Gastroesophageal sphincter (tissue), 4 donors: ENCODE measurements around the gene TIGD2. TPM values are rescaled to one million over a fixed set of nuclear protein-coding genes. Genes with fewer than 3 reads are reported as not detected.

Experiments used
- ATAC-seq: fragments of 150-250 bp; one replicate; pipeline ENCODE4 v1.9.1; 2016; ENCODE audit warnings: mild to moderate bottlenecking, moderate library complexity
- H3K27ac ChIP-seq, 4 donors: fragments of 200-600 bp; sonication (generic) in 3 of 4; 1 replicate in 3 of 4; 2 replicates in 1 of 4; pipeline ENCODE4 v1.5.1; 2016 to 2019
- H3K27me3 ChIP-seq: fragments of 200-600 bp; sonication (generic); one replicate; pipeline ENCODE4 v1.5.1; 2019
- H3K36me3 ChIP-seq, 2 donors: fragments of 200-600 bp; sonication (generic); one replicate each; pipeline ENCODE4 v1.5.1; 2019; ENCODE audit warnings: control low read depth in 1 of 2
- H3K4me1 ChIP-seq, 3 donors: fragments of 200-600 bp; sonication (generic); 1 replicate in 2 of 3; 2 replicates in 1 of 3; pipeline ENCODE4 v1.5.1; 2016 to 2019; ENCODE audit warnings: control low read depth in 2 of 3
- H3K4me3 ChIP-seq, 2 donors: fragments of 200-600 bp; sonication (generic); one replicate each; pipeline ENCODE4 v1.5.1; 2019; ENCODE audit warnings: mild to moderate bottlenecking in 1 of 2, moderate library complexity in 1 of 2
- H3K9me3 ChIP-seq, 3 donors: fragments of 200-600 bp; sonication (generic); one replicate each; pipeline ENCODE4 v1.5.1; 2017 to 2019; ENCODE audit warnings: control low read depth in 2 of 3
- EP300 ChIP-seq: sonication (generic); formaldehyde crosslinking; IDR thresholded peaks from one replicate; pipeline ENCODE4 v1.6.1; 2017; ENCODE audit warnings: antibody characterized with exemption, mild to moderate bottlenecking
- POLR2A ChIP-seq, 2 donors: fragments of 450-650 bp; IDR thresholded peaks; one replicate each; pipeline ENCODE4 v1.6.1; 2017; ENCODE audit warnings: antibody characterized with exemption in 2 of 2, mild to moderate bottlenecking in 2 of 2, moderate library complexity in 1 of 2
- POLR2AphosphoS5 ChIP-seq: sonication (generic); formaldehyde crosslinking; IDR thresholded peaks from one replicate; pipeline ENCODE4 v1.6.1; 2017; ENCODE audit warnings: antibody characterized with exemption
- WGBS, 2 donors: methylation state at CpG; one replicate each; pipeline ENCODE4 v1.1.5; 2018; ENCODE audit warnings: low coverage in 1 of 2; 5-methylcytosine and 5-hydroxymethylcytosine counted together
- total RNA-seq, 4 donors: library from RNA; depleted of rRNA; stranded (reverse); fragments of >200 nt; gene quantifications; one replicate each; pipeline ENCODE4 v1.1.0, GENCODE V29; 2016
- TF ChIP-seq, protein P1 (sequence below), 4 experiments: fragments of 200-600 bp in 2 of 4; fragments of 450-650 bp in 2 of 4; sonication (generic) in 1 of 4; IDR thresholded peaks; one replicate each; pipeline ENCODE4 v1.5.1; 2017 to 2019; ENCODE audit warnings: antibody characterized with exemption in 4 of 4, mild to moderate bottlenecking in 2 of 4, moderate library complexity in 2 of 4

TIGD2 gene
- total RNA-seq, 4 donors from 2014 or later = 1.2 to 4.5 (median 2.9) TPM

DNA sequence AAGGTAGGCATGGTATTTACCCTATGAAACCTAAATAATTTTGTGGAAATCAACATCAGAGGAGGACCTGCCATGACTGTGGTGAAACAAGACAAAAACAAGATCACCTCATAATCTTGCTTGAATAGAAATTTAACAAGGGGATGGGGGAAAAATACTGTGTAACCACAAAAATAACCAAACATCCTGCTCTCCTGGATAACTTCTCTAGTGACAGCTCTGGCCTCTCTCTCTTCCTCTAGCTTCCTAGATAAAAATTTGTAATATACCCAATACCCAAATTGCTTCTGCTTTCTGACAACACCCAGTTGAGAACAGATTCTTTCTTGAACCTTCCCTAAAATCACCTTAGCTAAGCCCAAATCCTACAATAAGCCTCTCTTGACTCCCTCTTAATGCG, 11.9 kb upstream of the TIGD2 start:
- no peak for ATAC-seq
- no peak overlapping the region for H3K27ac ChIP-seq

DNA sequence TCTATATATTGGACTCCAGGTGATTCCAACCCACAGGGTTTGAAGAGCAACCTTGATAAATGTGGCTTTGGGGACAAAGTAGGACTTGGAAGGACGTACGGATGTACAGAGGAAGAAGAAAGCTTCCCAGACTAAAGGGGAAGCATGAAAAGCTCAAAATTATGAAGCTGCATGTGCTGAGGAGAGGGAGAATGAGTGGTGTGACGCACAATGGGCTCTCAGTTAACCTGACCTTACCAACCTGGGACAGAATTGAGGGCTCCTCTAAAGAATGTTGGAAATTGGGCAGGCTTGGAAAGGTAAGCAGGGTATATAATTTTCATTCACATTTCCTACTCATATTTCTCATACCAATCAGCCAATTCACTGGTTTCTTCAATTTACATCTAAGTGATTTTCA, 10.5 kb upstream of the TIGD2 start:
- 98 to 100% methylated on average over 1 to 3 of the region's 3 CpGs for WGBS, 2 donors
- no peaks in the 10 kb centered on the region for H3K27me3 ChIP-seq
- no peaks in the 10 kb centered on the region for H3K4me1 ChIP-seq
- TF ChIP-seq POLR2A (IDR thresholded peaks at IDR 0.05) = no peak
- TF ChIP-seq, protein P1, sequence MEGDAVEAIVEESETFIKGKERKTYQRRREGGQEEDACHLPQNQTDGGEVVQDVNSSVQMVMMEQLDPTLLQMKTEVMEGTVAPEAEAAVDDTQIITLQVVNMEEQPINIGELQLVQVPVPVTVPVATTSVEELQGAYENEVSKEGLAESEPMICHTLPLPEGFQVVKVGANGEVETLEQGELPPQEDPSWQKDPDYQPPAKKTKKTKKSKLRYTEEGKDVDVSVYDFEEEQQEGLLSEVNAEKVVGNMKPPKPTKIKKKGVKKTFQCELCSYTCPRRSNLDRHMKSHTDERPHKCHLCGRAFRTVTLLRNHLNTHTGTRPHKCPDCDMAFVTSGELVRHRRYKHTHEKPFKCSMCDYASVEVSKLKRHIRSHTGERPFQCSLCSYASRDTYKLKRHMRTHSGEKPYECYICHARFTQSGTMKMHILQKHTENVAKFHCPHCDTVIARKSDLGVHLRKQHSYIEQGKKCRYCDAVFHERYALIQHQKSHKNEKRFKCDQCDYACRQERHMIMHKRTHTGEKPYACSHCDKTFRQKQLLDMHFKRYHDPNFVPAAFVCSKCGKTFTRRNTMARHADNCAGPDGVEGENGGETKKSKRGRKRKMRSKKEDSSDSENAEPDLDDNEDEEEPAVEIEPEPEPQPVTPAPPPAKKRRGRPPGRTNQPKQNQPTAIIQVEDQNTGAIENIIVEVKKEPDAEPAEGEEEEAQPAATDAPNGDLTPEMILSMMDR (IDR thresholded peaks at IDR 0.05) = no peak
- no peak for TF ChIP-seq POLR2AphosphoS5
- TF ChIP-seq EP300 = no peak
- H3K9me3 ChIP-seq = no peaks in the 10 kb centered on the region
- H3K36me3 ChIP-seq = no peaks in the 10 kb centered on the region
- ATAC-seq = no peak
- no peak overlapping the region for H3K4me3 ChIP-seq
- no peak overlapping the region for H3K27ac ChIP-seq

More for the DNA sequence above, 11.9 kb upstream of the TIGD2 start:
- no peaks in the 10 kb centered on the region for H3K9me3 ChIP-seq
- TF ChIP-seq POLR2AphosphoS5 (no peak), EP300 (no peak), POLR2A (IDR thresholded peaks at IDR 0.05) (no peak)
- TF ChIP-seq, protein P1 (IDR thresholded peaks at IDR 0.05) = no peak
- H3K36me3 ChIP-seq = no peaks in the 10 kb centered on the region
- H3K4me1 ChIP-seq = no peaks in the 10 kb centered on the region
- H3K4me3 ChIP-seq = no peak overlapping the region
- 95 to 100% methylated on average over 1 of the region's 1 CpG for WGBS, 2 donors
- no peaks in the 10 kb centered on the region for H3K27me3 ChIP-seq

DNA sequence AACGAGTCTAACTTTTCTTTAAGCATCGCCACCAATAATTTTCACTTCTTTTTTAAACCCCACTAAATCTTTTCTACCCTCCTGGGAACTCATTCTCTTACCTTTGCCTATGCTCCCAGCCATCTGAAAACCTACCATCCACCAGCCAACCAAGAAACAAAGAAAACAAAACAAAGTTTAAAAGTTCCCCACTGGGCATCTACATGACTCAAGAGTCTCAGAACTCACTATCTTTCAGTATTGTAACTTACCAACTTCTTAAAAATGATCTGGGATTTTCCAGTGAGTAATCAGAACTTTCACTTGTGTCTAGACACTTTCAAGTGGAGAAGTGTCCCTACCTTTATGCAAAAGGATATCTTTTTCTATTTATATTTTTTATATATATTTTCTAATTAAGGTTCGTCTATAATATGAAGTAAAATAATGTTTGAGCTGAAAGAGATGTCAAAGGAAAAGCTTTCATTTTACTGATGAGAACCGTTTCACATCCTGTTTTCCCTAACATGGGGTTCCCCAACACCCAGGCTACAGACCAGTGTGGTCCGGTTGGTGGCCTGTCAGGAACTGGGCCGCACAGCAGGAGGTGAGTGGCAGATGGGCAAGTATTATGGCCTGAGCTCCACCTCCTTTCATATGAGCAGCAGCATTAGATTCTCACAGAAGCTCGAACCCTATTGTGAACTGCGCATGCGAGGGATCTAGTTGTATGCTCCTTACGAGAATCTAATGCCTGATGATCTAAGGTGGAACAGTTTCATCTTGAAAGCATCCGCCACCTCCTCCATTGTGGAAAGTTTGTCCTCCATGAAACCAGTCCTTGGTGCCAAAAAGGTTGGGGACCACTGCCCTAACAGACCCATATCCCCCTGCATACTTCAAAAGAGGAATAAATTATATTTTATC, 9.8 kb upstream of the TIGD2 start:
- Histone ChIP-seq H3K9me3 (no peaks in the 10 kb centered on the region), H3K4me1 (no peaks in the 10 kb centered on the region), H3K27me3 (no peaks in the 10 kb centered on the region), H3K27ac (no peak overlapping the region), H3K36me3 (no peaks in the 10 kb centered on the region), H3K4me3 (no peak overlapping the region)
- TF ChIP-seq POLR2A (IDR thresholded peaks at IDR 0.05) = no peak
- no peak for TF ChIP-seq EP300
- TF ChIP-seq, protein P1 (IDR thresholded peaks at IDR 0.05) = no peak
- TF ChIP-seq POLR2AphosphoS5 = no peak
- ATAC-seq = no peak
- WGBS, 2 donors = 40 to 85% methylated on average over 1 to 10 of the region's 11 CpGs

GRCh38 chr4:89105726-89106125, 5.6 kb upstream of the TIGD2 start:
- Histone ChIP-seq H3K4me3 (no peak overlapping the region), H3K9me3 (no peaks in the 10 kb centered on the region), H3K27ac (no peak overlapping the region), H3K27me3 (no peaks in the 10 kb centered on the region), H3K36me3 (no peaks in the 10 kb centered on the region), H3K4me1 (peaks cover 0 to 10% (median 0%) of the 10 kb centered on the region in 3 donors)
- WGBS, 2 donors = 95 to 97% methylated on average over 4 to 5 of the region's 6 CpGs
- no peak for ATAC-seq
- TF ChIP-seq, protein P1 (IDR thresholded peaks at IDR 0.05) = no peak
- no peak for TF ChIP-seq POLR2AphosphoS5
- TF ChIP-seq EP300 = no peak
- TF ChIP-seq POLR2A (IDR thresholded peaks at IDR 0.05) = no peak

DNA sequence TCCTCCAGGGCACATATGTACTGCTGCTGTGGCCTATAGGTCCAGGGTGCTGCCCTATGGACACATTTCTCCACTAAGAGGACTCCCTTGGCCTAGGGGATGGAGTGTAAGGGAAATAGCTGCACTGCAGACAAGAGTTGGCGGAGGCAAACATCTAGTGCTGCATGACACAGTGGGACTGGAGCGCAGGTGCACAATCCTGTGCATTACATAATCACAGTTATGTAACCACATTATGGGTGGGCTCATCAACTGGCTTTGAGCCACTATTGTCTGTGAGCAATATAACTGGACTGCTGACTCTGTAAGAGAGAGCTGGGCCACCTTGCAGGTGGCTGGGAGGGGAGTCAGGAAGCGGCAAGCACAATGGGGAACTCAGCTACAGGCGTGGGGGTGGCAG, 3.2 kb upstream of the TIGD2 start:
- Histone ChIP-seq H3K4me3 (no peak overlapping the region), H3K9me3 (no peaks in the 10 kb centered on the region), H3K4me1 (peaks cover 0 to 21% (median 3%) of the 10 kb centered on the region in 3 donors), H3K27ac (no peak overlapping the region), H3K36me3 (no peaks in the 10 kb centered on the region), H3K27me3 (no peaks in the 10 kb centered on the region)
- ATAC-seq = no peak
- 91 to 100% methylated on average over 1 to 3 of the region's 4 CpGs for WGBS, 2 donors
- TF ChIP-seq EP300 = no peak
- no peak for TF ChIP-seq POLR2AphosphoS5
- no peak for TF ChIP-seq POLR2A (IDR thresholded peaks at IDR 0.05)
